Measurements from ENCODE around the gene SLC44A1.
A peak's percentile ranks its signal among the peaks of the same experiment; 100 is the strongest.

The SLC44A1 gene

DNA sequence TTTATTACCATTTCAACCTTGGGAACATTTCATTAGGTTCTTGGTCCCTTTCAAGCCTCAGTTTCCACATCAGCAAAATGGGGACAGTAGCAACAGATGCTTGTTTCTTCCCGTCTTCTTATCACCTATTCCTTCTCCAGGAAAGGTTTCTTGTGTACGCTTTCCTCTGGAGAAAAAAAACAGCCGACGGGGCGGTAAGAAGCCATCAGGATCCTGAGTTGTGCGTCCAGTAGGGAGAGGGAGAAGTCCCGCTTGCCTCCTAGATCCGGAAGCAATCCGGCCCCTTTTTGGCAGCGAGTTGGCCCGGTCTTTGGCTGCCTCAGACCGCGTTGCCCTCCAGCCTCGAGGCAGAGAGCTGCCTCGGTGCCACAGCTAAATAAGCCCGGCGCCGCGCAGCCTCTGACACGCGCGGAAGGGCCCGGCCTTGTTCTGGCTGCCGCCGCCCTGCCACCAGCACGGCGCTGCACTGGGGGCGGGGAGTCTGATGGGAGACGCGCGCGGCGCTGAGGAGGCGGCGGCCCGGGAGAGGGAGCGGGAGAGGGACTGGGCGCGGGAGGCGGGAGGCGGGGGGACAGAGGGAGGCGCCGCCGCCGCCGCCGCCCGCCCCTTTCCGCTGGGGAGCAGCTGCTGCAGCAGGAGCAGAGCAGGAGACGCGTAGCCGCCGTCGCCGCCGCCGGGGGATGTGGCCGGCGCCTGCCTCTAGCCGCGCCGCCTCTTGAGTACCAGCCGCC is at the start of gene SLC44A1:
SLC44A1 (plus strand) TSS at position 649 of the 731 bp plus-strand sequence. CDS start 218 bp downstream, outside the sequence.
- peak; percentile 91 to 94 for DNase-seq

DNA sequence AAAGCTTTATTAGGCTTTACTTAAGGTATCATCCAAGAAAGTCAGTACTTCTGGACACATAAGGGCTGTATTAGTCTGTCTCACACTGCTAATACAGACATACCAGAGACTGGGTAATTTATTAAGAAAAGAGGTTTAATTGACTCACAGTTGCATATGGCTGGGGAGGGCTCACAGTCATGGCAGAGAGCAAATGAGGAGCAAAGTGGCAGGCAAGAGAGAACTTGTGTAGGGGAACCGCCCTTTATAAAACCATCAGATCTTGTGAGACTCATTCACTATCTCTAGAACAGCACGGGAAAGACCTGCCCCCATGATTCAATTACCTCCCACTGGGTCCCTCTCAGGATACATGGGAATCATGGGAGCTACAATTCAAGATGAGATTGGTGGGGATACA is 49.2 kb upstream of the SLC44A1 start:
- no peak for DNase-seq

DNA sequence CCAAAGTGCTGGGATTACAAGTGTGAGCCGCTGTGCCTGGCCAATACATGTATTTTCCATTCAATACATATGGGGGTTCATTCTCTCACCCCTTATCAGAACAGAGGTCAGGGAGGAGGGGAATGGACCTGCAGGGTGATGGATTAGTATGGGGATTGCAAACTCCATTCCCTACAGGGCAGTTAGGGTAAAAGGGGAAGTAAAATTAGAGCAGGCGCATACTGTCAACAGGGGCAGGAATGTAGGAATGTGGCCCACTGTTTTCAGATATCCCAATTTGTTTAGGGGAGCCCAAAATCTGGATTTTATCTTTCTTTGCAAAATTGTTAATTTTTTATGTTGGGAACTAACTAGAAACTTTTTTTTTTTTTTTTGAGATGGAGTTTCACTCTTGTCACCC is 46.4 kb upstream of the SLC44A1 start:
- DNase-seq = no peak

DNA sequence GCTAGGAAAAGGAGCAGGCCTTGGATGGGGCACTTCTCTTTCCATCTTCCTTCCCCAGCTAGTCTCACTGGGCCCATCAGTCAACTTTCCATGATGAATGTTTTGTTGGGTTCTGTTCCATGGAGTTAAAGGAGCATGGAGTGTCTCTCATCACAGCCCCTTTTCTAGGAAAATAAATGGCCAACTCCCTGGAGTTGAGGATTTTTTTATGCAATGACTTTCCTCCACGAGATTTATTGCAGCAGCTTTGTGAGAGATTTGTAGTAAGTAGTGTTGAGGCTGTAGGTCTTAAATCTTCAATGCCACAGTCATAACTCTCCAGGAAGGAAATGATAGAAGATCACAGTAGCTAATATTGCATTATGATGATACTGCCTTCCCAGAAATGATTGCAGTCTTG is 45.6 kb upstream of the SLC44A1 start:
- no peak for DNase-seq

DNA sequence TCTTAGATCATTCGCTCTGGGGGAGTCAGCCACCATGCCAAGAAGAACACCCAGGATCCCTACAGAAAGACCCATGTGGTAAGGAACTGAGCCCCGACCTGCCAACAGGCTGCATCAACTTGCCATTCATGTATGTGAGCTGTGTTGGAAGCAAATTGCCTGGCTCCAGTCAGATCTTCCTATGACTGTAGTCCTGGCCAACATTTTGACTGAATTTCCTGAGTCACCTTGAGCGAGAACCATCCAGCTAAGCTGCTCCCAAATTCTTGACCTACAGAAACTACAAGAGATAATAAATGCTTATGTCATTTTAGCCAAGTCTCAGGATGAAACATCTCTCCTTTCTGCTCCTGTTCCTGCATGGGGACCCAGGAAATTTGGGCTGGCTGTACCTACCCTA is 40.0 kb upstream of the SLC44A1 start:
- no peak for DNase-seq

DNA sequence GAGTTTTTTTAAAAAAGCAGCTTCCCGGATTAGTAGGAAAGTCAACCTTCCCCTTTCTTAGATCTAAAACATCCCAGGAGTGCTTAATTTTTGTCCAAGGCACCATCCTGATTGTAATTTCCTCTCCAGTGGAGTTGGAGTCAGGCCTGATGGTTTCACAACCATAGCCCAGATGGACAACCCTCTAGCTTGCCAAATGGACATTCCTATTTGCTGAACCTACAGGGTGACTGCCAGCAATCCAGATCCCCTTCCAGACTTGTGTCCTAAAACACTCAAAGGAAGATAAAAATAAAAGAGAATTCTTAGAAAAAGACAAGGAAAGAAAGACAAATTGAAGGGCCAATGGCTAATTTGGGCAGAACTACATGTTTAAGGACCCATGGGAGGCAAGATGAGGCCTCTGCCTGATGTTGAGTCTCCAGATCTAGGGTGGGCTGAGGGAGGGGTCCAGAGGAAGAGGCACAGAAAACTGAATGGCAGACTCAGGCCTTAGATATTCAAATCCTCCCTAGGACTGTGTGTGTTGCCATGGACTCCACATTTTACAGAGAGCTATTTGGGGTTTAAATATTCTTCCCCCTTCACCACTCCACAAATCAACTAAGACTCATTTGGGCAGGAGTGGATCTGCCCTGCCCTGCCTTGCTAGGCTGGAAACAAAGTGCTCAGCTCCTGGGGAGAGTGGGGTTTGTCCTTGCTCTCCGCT is 38.5 kb upstream of the SLC44A1 start:
- DNase-seq = no peak

DNA sequence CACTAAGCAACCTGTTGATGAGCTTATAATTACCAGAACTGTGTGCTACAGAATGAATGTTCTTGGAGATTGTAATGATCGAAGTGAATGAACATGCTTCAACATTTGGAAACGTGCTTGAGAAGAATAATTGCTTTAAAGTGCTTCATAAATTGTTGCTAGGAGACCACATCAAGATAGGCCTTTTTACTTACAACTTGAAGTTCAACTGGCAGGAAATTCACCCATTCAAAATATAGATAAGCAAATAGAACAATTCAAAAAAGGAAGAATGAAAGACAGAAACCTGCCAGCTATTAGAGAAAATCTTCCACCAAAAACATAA is 38.0 kb upstream of the SLC44A1 start:
- no peak for DNase-seq

DNA sequence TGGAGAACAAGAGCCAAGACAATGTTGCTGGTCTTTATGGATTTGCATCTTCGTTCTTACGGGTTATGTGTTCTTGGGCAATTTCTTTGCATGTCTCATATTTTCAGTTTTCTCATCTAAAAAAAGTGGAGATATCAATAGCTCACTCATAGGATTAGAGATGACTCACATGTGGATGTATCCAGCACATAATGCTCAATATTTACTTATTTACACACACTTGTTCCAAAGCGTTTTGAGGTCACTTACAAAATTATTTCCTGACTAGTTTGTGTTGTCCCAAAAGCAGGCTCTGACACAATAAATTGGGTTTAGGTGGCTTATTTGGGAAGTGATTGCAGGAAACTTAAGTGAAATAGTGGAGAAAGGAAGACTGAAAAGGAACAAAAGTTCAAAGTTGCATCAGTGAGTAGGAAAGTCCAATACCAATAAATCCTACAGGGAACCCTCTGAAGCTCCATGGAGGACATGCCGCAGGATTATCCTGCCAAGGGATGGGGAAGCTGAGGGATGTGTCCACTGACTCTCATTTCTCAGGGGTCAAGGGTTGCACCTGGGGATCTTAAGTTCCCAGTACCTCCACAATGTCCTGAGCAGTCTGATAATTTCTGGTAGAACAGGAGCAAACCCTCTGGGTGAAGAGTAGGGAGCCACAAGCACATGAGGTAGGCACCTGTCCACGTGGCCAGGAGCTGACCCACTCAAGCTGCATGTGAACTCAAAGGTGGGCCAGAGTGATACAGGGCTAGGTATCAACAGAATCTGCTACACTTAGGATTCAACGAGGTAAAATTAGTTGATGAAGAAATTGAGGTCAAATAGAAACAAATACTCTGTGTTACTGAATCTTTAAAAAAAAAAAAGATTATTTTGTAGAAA is 37.4 kb upstream of the SLC44A1 start:
- DNase-seq = no peak

DNA sequence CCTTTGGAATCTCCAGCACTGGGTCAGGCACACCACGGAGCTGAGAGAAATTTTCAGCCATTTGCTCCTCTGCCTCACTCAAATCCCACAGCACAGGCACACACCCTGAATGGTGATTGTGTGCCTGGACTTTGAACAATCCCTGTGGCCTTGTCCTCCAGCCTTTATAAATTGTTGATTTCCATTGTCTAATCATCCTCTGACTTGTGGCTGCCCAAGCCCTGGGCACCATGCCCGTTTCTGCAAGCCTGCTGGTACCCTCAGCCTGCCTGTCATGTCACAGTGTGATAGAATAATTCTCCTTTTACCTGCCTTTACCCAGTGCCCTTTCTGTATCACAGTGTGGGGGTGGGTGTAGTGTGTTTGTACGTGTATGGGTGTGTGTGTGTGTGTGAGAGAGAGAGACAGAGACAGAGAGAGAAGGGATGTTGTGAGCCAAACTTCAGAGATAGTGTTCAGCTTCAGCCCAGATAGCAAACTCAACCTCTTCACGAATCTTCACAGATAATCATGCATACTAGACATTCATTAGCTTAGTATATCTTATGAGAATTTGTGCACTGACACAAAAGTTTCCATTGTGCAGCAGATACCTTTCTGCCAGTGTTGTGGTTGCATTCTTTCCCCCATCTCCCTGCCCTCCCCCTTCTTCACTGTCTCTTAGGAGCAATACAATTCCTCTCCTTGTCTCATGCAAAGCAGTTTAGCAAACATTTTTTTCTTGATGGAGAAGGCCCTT is 27.8 kb upstream of the SLC44A1 start:
- DNase-seq = no peak

DNA sequence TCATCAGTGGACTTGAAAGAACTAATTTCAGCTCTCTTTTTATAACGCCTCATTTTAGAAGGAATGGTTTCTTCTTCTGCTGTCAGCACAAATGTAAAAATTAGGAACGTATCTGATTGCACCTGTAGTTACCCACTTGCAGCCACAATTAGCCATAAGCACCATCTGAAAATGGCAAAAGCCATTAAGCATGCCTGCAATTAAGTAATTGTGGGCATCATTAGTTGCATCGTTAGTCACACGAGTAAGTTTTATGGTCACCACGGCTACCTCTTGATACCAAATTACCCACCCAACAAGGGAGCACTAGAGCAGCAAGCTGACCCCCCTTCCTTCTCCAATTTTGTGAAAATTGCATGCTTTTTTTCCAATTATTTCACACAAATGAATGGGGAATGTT is 25.8 kb upstream of the SLC44A1 start:
- no peak for DNase-seq

DNA sequence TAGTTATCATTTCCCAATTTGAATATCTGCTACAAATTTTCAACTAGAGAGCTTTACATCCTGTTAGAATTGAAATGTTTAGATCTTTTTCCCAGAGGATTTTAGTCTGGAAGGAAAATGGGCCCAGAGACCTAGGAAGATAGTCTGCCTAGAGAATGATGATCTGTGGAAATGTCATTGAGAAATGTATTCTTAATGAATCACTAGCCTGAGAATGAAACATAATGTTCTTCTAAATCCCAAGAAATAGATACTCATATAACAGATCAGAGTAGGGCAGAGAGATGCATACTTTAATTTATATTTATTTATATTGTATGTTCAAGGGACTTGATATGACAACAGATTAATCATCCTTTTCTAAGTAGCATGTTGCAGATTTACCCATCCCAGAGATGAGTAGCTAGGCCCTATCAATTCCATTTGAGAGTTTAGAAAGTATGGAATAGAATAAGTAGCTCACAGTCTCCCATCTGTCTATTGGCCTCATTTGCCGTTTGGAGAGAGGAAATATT is 25.1 kb upstream of the SLC44A1 start:
- DNase-seq = no peak

DNA sequence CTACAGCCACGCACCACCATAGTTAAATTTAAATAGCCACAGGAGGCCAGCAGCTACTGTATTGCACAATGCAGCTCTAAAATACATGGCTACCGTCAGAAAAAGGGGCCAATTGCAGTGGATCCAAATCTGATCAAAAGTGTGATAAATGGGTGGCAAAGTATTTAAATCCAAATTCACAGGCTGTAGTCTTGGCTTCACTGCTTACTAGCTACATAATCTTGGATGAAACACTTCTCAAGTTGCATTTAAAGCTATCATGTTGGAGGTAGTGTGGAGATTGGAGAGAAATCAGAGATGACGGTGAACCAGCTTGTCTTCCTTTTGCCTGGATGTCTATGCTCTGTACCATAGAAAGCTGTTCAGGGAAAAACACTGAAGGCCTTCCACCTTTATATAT is 24.0 kb upstream of the SLC44A1 start:
- DNase-seq = no peak

DNA sequence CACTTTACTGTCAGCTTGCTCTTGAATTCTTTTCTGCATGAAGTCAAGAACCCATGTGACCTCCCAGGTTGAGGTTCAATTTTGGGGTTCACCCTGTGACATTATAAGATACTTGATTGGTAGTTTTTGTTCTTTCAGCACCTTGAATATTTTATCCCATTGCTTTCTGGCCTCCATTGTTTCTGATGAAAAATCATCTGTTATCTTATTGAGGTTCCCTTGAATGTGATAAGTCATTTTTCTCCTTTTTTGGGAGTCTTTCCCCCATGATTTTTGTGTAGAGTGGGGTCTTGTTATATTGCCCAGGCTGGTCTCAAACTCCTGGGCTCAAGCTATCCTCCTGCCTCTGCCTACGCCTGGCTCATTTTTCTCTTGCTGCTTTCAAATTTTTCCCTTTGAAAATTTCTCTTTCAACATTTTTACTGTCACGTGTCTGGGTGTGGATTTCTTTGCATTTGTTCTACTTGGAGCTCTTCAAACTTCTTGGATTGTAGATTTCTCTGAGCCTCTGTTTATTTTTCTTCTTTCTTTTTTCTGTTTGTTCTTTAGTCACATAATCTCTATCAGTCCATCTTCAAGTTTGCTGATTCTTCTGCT is 20.8 kb upstream of the SLC44A1 start:
- no peak for DNase-seq

DNA sequence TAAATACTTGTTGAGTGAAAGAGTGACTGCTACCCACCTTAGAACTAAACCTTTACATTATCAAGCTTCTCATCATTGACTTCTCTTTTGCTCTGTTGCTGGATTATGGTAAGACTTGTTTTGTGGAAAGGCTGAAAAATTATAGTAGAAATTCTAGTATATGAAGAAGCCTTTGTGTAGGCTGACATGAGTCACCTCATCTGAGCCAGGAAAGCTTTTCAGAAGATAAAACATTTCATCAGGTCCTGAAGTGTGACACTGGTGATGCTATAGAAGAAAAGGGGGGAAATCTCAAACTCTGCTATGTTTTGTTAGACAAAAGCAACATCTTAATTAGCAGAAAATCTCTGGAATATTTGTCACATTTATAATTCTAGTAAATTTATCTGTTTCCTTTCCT is 18.4 kb upstream of the SLC44A1 start:
- DNase-seq = no peak

DNA sequence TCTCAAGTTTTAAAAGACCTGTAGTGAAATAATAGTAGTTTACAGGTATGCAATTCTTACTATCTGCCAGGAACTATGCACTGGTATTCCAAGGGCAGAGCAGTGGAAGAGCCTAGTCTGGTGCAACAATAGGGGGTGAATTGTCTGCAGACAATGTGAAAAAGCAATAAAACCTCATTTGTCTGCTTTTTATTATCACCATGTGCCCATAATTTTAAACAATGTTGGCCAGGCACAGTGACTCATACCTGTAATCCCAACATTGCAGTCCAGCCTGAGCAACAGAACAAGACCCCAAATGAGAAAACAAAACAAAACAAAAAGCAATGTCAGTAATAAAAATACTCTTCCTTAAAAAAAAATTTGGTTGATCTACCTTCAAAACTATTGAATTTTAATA is 12.2 kb upstream of the SLC44A1 start:
- no peak for DNase-seq

DNA sequence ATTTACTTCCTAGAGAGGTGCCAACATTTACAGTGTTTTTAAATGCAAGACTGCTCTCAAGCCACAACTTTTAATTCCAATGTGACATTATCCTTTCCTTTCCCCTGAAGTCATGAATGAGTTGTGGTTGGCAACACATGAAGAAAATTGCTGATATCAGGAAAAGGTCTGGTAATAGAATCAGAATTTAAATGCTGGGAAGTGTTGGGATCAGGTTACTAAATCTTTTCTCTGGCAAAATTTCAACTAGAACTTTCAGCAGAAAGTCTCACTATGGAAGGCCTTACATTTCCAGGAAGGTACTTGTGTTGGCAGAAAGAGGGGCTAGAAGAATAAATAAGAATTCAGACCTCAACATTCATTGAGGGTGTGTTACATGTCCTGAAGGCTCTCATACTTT is 10.6 kb upstream of the SLC44A1 start:
- no peak for DNase-seq

DNA sequence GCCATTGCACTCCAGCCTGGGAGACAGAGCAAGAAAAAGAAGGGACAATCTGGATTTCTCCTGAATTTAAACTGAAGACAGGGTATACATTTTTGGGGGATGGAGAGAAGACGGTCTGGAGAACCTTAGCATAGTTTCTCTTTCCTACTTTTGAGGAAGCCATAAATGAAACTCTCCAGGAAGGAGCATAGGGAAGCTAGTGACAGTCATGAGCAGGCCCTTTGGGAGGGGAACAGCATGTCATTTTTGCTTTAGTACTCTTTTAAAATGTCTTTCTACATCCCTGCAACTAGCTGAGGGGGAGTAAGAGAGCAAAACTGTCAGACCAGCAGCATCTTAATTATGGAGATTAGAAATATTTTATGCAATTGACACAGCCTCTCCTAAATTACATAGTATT is 8.2 kb upstream of the SLC44A1 start:
- no peak for DNase-seq

DNA sequence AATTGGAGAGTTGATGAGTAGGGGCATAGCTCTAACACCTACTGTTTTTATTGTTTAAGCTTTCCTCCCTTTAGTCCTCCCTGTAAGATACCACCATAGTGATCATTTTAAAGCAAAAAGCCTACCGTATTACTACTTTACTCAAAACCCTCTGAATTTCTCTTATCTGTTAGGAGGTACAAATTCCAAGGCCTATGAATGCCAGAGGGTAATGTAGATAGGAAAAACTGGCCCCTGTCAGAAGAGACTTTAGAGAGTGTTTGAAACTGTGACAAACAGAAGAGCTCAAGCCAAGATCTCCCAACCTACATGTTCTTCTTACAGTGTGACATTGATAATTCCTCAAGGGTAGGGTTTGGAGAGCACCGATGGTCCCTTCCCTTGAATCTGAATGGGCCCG is 7.2 kb upstream of the SLC44A1 start:
- DNase-seq = no peak

DNA sequence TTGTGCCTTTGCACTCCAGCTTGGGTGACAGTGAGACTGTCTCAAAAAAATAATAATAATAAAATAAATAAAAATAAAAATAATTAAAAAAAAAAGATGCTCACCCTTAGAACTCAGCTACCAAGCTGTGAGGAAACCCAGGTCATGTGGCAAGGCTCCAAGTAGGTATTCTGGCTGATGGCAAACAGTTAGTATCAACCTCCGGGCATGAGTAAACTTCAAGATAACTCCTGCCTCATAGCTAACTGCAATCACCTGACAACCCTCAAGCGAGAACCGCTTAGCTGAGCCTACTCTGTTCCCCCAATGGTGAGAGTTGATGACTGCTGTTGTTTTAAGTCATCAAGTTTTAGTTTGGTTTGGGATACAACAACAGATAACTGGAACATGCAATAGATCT is 6.1 kb upstream of the SLC44A1 start:
- DNase-seq = no peak

DNA sequence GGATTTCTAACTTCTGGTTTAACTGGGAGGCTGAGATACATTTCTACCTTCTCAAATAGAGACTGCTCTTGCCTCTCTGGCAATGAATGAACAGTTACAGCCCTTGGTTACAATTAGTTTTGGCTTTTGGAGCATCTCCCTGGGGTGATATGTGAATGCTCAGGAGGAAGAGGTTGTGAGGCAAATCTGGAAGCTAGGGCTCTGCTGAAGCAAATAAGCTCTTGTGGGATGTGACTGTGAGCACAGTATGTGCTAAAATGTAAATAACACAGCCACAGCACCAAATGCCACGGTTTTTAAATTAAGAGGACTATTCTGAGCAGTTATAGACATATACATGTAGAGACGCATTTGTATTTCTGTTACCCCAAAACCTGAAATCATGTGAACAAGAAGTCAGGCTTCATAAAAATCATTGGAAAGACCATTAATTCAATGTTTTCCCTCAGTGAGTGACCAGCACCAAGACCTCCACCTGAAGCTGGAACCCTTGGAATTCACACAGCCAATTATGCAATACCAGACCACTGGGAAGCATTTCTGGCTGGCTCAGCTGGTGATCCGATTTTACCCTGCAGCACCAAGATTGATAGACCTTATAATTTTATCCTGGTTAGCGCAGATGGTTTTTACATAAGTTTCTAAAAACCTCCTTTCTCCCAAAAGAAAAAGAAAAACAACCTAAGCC is 3.0 kb upstream of the SLC44A1 start:
- DNase-seq = no peak

DNA sequence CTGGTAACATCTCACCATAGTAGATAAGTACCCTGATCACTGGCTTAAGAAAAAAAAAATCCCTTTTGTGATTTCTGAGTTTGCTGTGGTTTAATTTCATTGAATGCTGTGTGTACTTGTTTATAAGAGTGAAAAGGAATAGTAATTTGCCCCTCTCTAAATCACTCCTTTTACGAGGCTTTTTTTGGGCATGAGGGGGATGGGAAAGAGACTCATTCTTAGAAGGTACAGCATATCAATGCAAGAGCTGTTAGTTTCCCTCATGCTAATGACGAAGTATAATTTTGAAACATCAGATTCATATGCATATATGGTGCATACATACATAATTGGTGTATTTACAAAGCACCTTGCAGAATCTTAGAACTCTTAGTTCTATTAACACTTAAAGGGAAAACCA is 2.4 kb upstream of the SLC44A1 start:
- no peak for DNase-seq

DNA sequence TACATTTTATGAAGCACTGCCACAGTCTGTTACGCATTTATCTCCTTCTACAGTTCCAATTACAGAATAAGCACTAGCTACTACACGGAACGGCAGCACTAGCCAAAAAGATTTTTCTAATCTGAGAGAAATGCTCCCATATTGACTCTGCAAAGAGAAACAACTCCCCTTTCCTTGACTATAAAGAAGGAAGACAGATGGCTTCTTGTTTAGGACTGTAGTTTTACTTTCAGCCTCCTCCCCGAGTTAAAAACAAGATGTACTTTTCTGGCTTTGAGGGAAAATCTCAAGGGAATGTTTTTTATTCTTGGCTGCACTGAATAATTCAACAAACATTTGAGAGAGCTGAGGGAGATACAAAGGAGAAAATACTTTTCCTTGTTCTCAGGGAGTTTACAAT is 1.9 kb upstream of the SLC44A1 start:
- no peak for DNase-seq
